K562 (cell line): ENCODE results near the gene PCBP4. TPM values are rescaled to one million over a fixed set of nuclear protein-coding genes. Genes with fewer than 3 reads are reported as not detected.

ENCODE experiments used
- ATAC-seq: fragments of 200-7000 bp; cut with Tn5 transposase; 3 replicates; pipeline ENCODE4 v1.9.1; 2020; ENCODE audit warnings: moderate library complexity
- BruUV-seq: library from RNA; stranded (reverse); fragments of 400-500 nt; replicated peaks from 2 replicates; lab custom pipeline; 2021; lab: Mats Ljungman, UMichigan
- CTCF ChIA-PET: fragments of 300-600 bp; formaldehyde crosslinking; extraction: SDS; loops from one replicate; lab custom pipeline; 2021; ENCODE audit warnings: low intra/inter-chr PET ratio; lab: Yijun Ruan, JAX
- POLR2A ChIA-PET: fragments of 300-600, 350-650 bp; sonication (Branson Sonifier 250); formaldehyde crosslinking; extraction: SDS; loops from one replicate; lab custom pipeline; 2021; ENCODE audit warnings: antibody characterized with exemption, inconsistent platforms; lab: Yijun Ruan, JAX
- DNase-seq, 4 experiments: peaks; one replicate each; pipeline versions ENCODE4 v3.0.0 to v3.0.0-alpha.2; 2011 to 2018; ENCODE audit warnings: low spot score in 3 of 4, mixed read lengths in 3 of 4; ENCODE audit errors: extremely low read depth in 1 of 4
- FAIRE-seq: peaks from 2 replicates; lab custom pipeline; 2011; peaks lifted over from hg19 to GRCh38; lab: Jason Lieb, UNC
- H2AFZ ChIP-seq: 2 replicates; pipeline ENCODE4 v1.6.0; 2011; ENCODE audit warnings: low read depth, low read length, control low read depth, inconsistent platforms
- H3K27ac ChIP-seq: fragments of 200-600 bp; 3 replicates; pipeline ENCODE4 v1.8.0; 2011; ENCODE audit warnings: low read depth, mild to moderate bottlenecking, control low read depth, inconsistent platforms, low read length, moderate library complexity, mixed read lengths; ENCODE audit errors: extremely low read depth
- H3K27me3 ChIP-seq, 2 experiments: fragments of 300-600 bp in 1 of 2; 2 replicates in 1 of 2; 3 replicates in 1 of 2; pipeline versions ENCODE4 v1.6.0 to v1.8.0; 2011; ENCODE audit warnings: inconsistent platforms in 2 of 2, low read length in 2 of 2, mild to moderate bottlenecking in 1 of 2, mixed read lengths in 1 of 2, moderate library complexity in 1 of 2; ENCODE audit not compliant: control insufficient read depth in 2 of 2, insufficient read depth in 2 of 2
- H3K36me3 ChIP-seq: fragments of 300-600 bp; 3 replicates; pipeline ENCODE4 v1.8.0; 2011; ENCODE audit warnings: mild to moderate bottlenecking, low read length, inconsistent platforms; ENCODE audit not compliant: control insufficient read depth, insufficient read depth
- H3K4me1 ChIP-seq, 2 experiments: fragments of 200-600 bp in 1 of 2; replicated peaks in 1 of 2; 2 replicates in 1 of 2; 3 replicates in 1 of 2; pipeline versions ENCODE4 v1.5.1 to v1.8.0; 2011; ENCODE audit warnings: inconsistent platforms in 2 of 2, low read length in 2 of 2, mild to moderate bottlenecking in 1 of 2, mixed read lengths in 1 of 2, moderate library complexity in 1 of 2; ENCODE audit not compliant: control insufficient read depth in 2 of 2, insufficient read depth in 2 of 2
- H3K4me2 ChIP-seq: 2 replicates; pipeline ENCODE4 v1.6.1; 2011; ENCODE audit warnings: low read length, control low read depth, inconsistent platforms, mixed read lengths; ENCODE audit not compliant: insufficient read depth
- H3K4me3 ChIP-seq: fragments of 200-600 bp; sonication (generic), shearing (Covaris generic); 2 replicates; pipeline ENCODE4 v1.5.1; 2016; ENCODE audit warnings: control low read depth, inconsistent platforms
- H3K79me2 ChIP-seq: fragments of 200-600 bp; 3 replicates; pipeline ENCODE4 v1.8.0; 2011; ENCODE audit warnings: low read length, inconsistent platforms; ENCODE audit not compliant: control insufficient read depth, insufficient read depth
- H3K9ac ChIP-seq, 2 experiments: 2 replicates each; pipeline versions ENCODE4 v1.6.0 to v1.6.1; 2011; ENCODE audit warnings: low read depth in 2 of 2, low read length in 2 of 2, control low read depth in 1 of 2, inconsistent platforms in 1 of 2, mild to moderate bottlenecking in 1 of 2, mixed read lengths in 1 of 2; ENCODE audit not compliant: insufficient read depth in 1 of 2
- H3K9me1 ChIP-seq: one replicate; pipeline ENCODE4 v1.6.0; 2011; ENCODE audit warnings: inconsistent platforms, mild to moderate bottlenecking, low read length, moderate library complexity; ENCODE audit not compliant: control insufficient read depth, insufficient read depth
- H3K9me3 ChIP-seq: replicated peaks from 2 replicates; pipeline ENCODE4 v1.5.1; 2011; ENCODE audit warnings: low read depth, low read length, inconsistent platforms; ENCODE audit not compliant: control insufficient read depth, insufficient read depth
- H4K20me1 ChIP-seq: replicated peaks from 2 replicates; pipeline ENCODE4 v1.6.1; 2011; ENCODE audit warnings: low read length, inconsistent platforms, mixed read lengths; ENCODE audit not compliant: control insufficient read depth, insufficient read depth
- ELF2 ChIP-seq: fragments of 250-450 bp; sonication (Bioruptor Pico); IDR thresholded peaks from 2 replicates; pipeline ENCODE4 v1.5.0; 2021; ENCODE audit warnings: mild to moderate bottlenecking
- MBD2 ChIP-seq: sonication (generic); IDR thresholded peaks from 2 replicates; pipeline ENCODE4 v1.6.1; 2016; ENCODE audit warnings: low read depth, borderline replicate concordance
- NBN ChIP-seq: fragments of 450-650 bp; IDR thresholded peaks from 2 replicates; pipeline ENCODE4 v1.6.1; 2016; ENCODE audit warnings: low read depth, mild to moderate bottlenecking
- NCOR1 ChIP-seq: fragments of 450-650 bp; IDR thresholded peaks from 2 replicates; pipeline ENCODE4 v1.6.1; 2016; ENCODE audit warnings: mild to moderate bottlenecking, moderate library complexity
- NFE2L1 ChIP-seq: fragments of 450-650 bp; IDR thresholded peaks from 2 replicates; pipeline ENCODE4 v1.6.1; 2016; ENCODE audit warnings: missing genetic modification characterization, low read depth, mild to moderate bottlenecking, missing compliant biosample characterization, moderate library complexity, borderline replicate concordance
- PHF20 ChIP-seq: fragments of 450-650 bp; IDR thresholded peaks from 2 replicates; pipeline ENCODE4 v1.6.1; 2018; ENCODE audit not compliant: partially characterized antibody
- PPARD ChIP-seq: fragments of 250-450 bp; sonication (Bioruptor Pico); IDR thresholded peaks from 2 replicates; pipeline ENCODE4 v1.8.0; 2022; ENCODE audit warnings: inconsistent platforms, mild to moderate bottlenecking, moderate library complexity
- SMARCE1 ChIP-seq: fragments of 450-650 bp; IDR thresholded peaks from 2 replicates; pipeline ENCODE4 v1.7.1; 2016; ENCODE audit warnings: mild to moderate bottlenecking
- SRSF7 ChIP-seq: fragments of 200-400 bp; formaldehyde crosslinking; optimal IDR thresholded peaks from 2 replicates; pipeline ENCODE3; 2017; ENCODE audit warnings: mild to moderate bottlenecking, low read depth, low read length
- THRB ChIP-seq: fragments of 450-650 bp; formaldehyde crosslinking; conservative IDR thresholded peaks from 2 replicates; pipeline ENCODE4 v1.4.0; 2022; ENCODE audit warnings: mild to moderate bottlenecking, missing genetic modification characterization
- ZFP30 ChIP-seq: fragments of 250-450 bp; sonication (Bioruptor Pico); IDR thresholded peaks from 2 replicates; pipeline ENCODE4 v1.8.0; 2022; ENCODE audit warnings: moderate library complexity, mild to moderate bottlenecking, inconsistent platforms, borderline replicate concordance
- WGBS: fragments of 100-300 bp; shearing (Covaris generic); methylation state at CpG from one replicate; pipeline ENCODE4 v1.1.6; 2016; ENCODE audit warnings: low coverage, mixed read lengths; ENCODE audit not compliant: insufficient coverage; ENCODE audit errors: missing lambda C conversion rate; 5-methylcytosine and 5-hydroxymethylcytosine counted together
- in situ Hi-C: fragments of 300-500 bp; cut with MboI; formaldehyde crosslinking; loops from 4 replicates; pipeline ENCODE4 v1.15.0; 2018; ENCODE audit warnings: inconsistent platforms, mixed read lengths
- intact Hi-C: fragments of 100-400 bp; cut with micrococcal nuclease; formaldehyde crosslinking; loops from 2 replicates; pipeline ENCODE4 v1.14.2; 2022
- polyA plus RNA-seq, 8 experiments: library from polyadenylated mRNA; depleted of rRNA in 4 of 8; stranded (reverse) in 5 of 8; unstranded in 3 of 8; fragments of >200 nt; fragmentation: Nextera tagmentation in 2 of 8; fragmentation: Illumina TruSeq in 1 of 8; extraction: Ambion mirVana in 2 of 8; extraction: Trizol in 1 of 8; gene quantifications; 2 replicates each; pipeline versions ENCODE4 v1.2.1 to v1.2.3, GENCODE V29; 2011 to 2014; ENCODE audit warnings: inconsistent platforms in 1 of 8, missing spikeins in 1 of 8
- total RNA-seq, 7 experiments: library from RNA; depleted of rRNA in 6 of 7; stranded (reverse); fragments of >200 nt in 6 of 7; fragmentation: Illumina TruSeq in 2 of 7; extraction: Trizol in 2 of 7; gene quantifications; 2 replicates each; pipeline versions ENCODE4 v1.2.1 to v1.2.3, GENCODE V29; 2011 to 2021; ENCODE audit warnings: low replicate concordance in 1 of 7
- TF ChIP-seq, protein P1 (sequence below): sonication (generic); IDR thresholded peaks from 2 replicates; pipeline ENCODE4 v1.6.1; 2016

PCBP4 gene
- total and polyA plus RNA-seq, 9 of the 15 experiments (the other 6 are each of a cell fraction or from before 2014, with no cell fraction given) = 0.06 to 5.8 (median 2.6) TPM

DNA sequence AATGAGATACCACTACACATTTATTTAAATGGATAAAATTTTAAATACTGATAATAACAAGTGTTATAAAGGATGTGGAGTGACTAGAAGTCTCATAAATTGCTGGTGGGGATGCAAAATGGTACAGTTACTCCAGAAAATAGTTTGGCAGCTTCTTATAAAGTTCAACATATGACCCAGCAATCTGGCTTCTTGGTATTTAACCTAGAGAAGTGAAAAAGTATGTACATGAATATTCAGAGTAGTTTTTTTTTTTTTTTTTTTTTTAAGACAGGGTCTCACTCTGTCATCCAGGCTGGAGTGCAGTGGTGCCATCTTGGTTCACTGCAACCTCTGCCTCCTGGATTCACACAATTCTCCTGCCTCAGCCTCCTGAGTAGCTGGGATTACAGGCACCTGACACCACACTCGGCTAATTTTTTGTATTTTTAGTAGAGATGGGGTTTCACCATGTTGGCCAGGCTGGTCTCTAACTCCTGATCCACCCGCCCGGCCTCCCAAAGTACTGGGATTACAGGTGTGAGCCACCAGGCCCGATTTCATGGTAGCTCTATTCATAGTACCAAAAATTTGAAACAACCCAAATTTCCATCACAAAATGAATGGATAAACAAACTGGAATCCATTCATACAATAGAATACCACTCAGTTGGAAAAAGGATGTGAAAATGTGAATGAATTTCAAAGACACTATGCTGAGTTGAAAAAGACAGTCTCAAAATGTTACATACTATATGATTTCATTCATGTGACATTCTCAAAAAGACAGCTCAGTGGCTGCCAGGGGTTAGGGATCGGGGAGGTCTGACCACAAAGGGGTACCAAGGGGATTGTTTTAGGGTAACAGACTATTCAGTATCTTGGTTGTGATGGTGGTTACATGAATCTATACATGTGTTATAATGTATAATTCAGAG lies 39.9 kb downstream of the PCBP4 start:
- no peak for ATAC-seq
- FAIRE-seq = no peak
- Histone ChIP-seq H4K20me1 (no peaks in the 10 kb centered on the region), H2AFZ (no peak overlapping the region), H3K4me2 (no peak overlapping the region), H3K27ac (no peak overlapping the region), H3K9me3 (no peaks in the 10 kb centered on the region), H3K36me3 (no peaks in the 10 kb centered on the region), H3K4me3 (no peak overlapping the region), H3K27me3 (no peaks in the 10 kb centered on the region; a peak in 1 of 5 replicates), H3K9me1 (no peaks in the 10 kb centered on the region), H3K9ac (no peak overlapping the region), H3K4me1 (no peaks in the 10 kb centered on the region), H3K79me2 (no peaks in the 10 kb centered on the region)
- TF ChIP-seq MBD2 (no peak), SRSF7 (no peak), NCOR1 (no peak), NFE2L1 (tag) (no peak), ELF2 (CRISPR knock-in tag) (no peak), PPARD (CRISPR knock-in tag) (no peak), ZFP30 (CRISPR knock-in tag) (no peak), SMARCE1 (no peak), THRB (CRISPR knock-in tag) (no peak), PHF20 (no peak), NBN (no peak)
- TF ChIP-seq, protein P1, sequence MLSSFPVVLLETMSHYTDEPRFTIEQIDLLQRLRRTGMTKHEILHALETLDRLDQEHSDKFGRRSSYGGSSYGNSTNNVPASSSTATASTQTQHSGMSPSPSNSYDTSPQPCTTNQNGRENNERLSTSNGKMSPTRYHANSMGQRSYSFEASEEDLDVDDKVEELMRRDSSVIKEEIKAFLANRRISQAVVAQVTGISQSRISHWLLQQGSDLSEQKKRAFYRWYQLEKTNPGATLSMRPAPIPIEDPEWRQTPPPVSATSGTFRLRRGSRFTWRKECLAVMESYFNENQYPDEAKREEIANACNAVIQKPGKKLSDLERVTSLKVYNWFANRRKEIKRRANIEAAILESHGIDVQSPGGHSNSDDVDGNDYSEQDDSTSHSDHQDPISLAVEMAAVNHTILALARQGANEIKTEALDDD = no peak
- in situ Hi-C loops = no loop called here
- BruUV-seq = no TSS peak
- intact Hi-C loops = no loop called here
- ChIA-PET POLR2A (no interaction called here), CTCF (no interaction called here)
- 17% methylated on average over 5 of the region's 5 CpGs for WGBS
- no peak for DNase-seq
